Smooth muscle cell of the pulmonary artery (primary cell): ENCODE measurements around the gene RGS4. TPM values are rescaled to one million over a fixed set of nuclear protein-coding genes. Genes with fewer than 3 reads are reported as not detected.

Experiments
- total RNA-seq: library from RNA; depleted of rRNA; stranded (reverse); fragments of >200 nt; gene quantifications from 2 replicates; pipeline ENCODE4 v1.2.3, GENCODE V29; 2014

Gene RGS4
- 792 and 809 TPM in 2 replicates for total RNA-seq

DNA sequence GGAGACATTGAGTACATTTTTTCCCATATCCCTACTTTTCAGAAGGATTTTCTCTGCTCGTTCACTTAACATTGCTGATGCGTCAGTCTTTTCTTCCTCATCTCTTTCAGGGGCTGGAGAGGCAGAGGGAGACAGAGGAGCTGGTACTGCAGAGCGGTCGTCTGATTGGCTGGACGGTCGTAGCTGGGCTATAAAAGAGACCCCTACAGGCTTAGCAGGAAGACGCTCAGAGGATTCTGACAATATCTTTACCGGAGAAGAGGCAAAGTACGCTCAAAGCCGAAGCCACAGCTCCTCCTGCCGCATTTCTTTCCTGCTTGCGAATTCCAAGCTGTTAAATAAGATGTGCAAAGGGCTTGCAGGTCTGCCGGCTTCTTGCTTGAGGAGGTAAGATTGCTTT is at the start of gene RGS4:
Gene RGS4 (plus strand): TSS at position 220 of the 400 bp plus-strand sequence. CDS start 124 bp downstream, at position 344.

Other genes with a start within 250 kb of the RGS4 start
- gene CCDC190, start 208.2 kb upstream of the RGS4 start, total RNA-seq: 1.3 and 1.8 TPM in 2 replicates
- gene RGS5, start 133.6 kb downstream of the RGS4 start, total RNA-seq: 77.3 and 83.3 TPM in 2 replicates